Measurements from ENCODE around the gene NOL3. TPM values are rescaled to one million over a fixed set of nuclear protein-coding genes. Genes with fewer than 3 reads are reported as not detected.

Gene NOL3
- total RNA-seq, 1 donor from 2014 or later: 110 TPM

- Histone ChIP-seq H3K36me3 (no peaks in the 10 kb centered on the region), H3K4me1 (peaks cover 70% of the 10 kb centered on the region), H3K27ac (replicated peaks) (peak overlapping the region; percentile 90), H3K9me3 (replicated peaks) (no peaks in the 10 kb centered on the region), H3K4me3 (peak overlapping the region; percentile 70), H3K27me3 (ENCODE audit: low read depth) (peaks cover 45% of the 10 kb centered on the region)
- intact Hi-C loops (cut with micrococcal nuclease): no loop called here
- no peak for TF ChIP-seq CTCF (IDR thresholded peaks at IDR 0.05; ENCODE audit: borderline replicate concordance)
- DNase-seq: no peak
Observed at GRCh38 chr16:67165121-67166078, 4.9 kb upstream of the NOL3 start.

GRCh38 chr16:67166110-67166547 lies 4.2 kb upstream of the NOL3 start:
- no peak for DNase-seq
- Histone ChIP-seq H3K4me3 (no peak overlapping the region), H3K36me3 (no peaks in the 10 kb centered on the region), H3K27ac (replicated peaks) (no peak overlapping the region), H3K4me1 (peaks cover 70% of the 10 kb centered on the region), H3K9me3 (replicated peaks) (no peaks in the 10 kb centered on the region), H3K27me3 (ENCODE audit: low read depth) (peaks cover 45% of the 10 kb centered on the region)
- TF ChIP-seq CTCF (IDR thresholded peaks at IDR 0.05; ENCODE audit: borderline replicate concordance): no peak
- intact Hi-C loops (cut with micrococcal nuclease): no loop called here

- no peak overlapping the region for H3K4me3 ChIP-seq
- no peak for DNase-seq
- intact Hi-C loops (cut with micrococcal nuclease): no loop called here
- peaks cover 45% of the 10 kb centered on the region for H3K27me3 ChIP-seq (ENCODE audit: low read depth)
- H3K9me3 ChIP-seq (replicated peaks): no peaks in the 10 kb centered on the region
- TF ChIP-seq CTCF (IDR thresholded peaks at IDR 0.05; ENCODE audit: borderline replicate concordance): no peak
- peaks cover 69% of the 10 kb centered on the region for H3K4me1 ChIP-seq
- no peaks in the 10 kb centered on the region for H3K36me3 ChIP-seq
- no peak overlapping the region for H3K27ac ChIP-seq (replicated peaks)
Observed at GRCh38 chr16:67166598-67167168, 3.7 kb upstream of the NOL3 start.

GRCh38 chr16:67167588-67167987 lies 2.8 kb upstream of the NOL3 start:
- Histone ChIP-seq H3K27me3 (ENCODE audit: low read depth) (peaks cover 37% of the 10 kb centered on the region), H3K27ac (replicated peaks) (no peak overlapping the region), H3K36me3 (no peaks in the 10 kb centered on the region), H3K4me3 (no peak overlapping the region), H3K4me1 (peaks cover 60% of the 10 kb centered on the region), H3K9me3 (replicated peaks) (no peaks in the 10 kb centered on the region)
- intact Hi-C loops (cut with micrococcal nuclease): no loop called here
- no peak for TF ChIP-seq CTCF (IDR thresholded peaks at IDR 0.05; ENCODE audit: borderline replicate concordance)
- no peak for DNase-seq

GRCh38 chr16:67169011-67169451 lies 1.3 kb upstream of the NOL3 start:
- Histone ChIP-seq H3K36me3 (no peaks in the 10 kb centered on the region), H3K9me3 (replicated peaks) (no peaks in the 10 kb centered on the region), H3K27me3 (ENCODE audit: low read depth) (peaks cover 23% of the 10 kb centered on the region), H3K4me1 (peaks cover 60% of the 10 kb centered on the region), H3K27ac (replicated peaks) (peak overlapping the region; percentile 96), H3K4me3 (peak overlapping the region; percentile 70)
- intact Hi-C loops (cut with micrococcal nuclease): no loop called here
- no peak for TF ChIP-seq CTCF (IDR thresholded peaks at IDR 0.05; ENCODE audit: borderline replicate concordance)
- DNase-seq: no peak

All from left ventricle myocardium inferior (tissue), 1 donor.